K562 (cell line): Measurements from ENCODE around the gene KCNJ4. TPM values are rescaled to one million over a fixed set of nuclear protein-coding genes. Genes with fewer than 3 reads are reported as not detected.

ENCODE experiments used
- ARID4B ChIP-seq: sonication (generic); formaldehyde crosslinking; IDR thresholded peaks from 2 replicates; pipeline ENCODE4 v1.8.0; 2022; ENCODE audit warnings: mild to moderate bottlenecking, missing genetic modification reagents
- E2F4 ChIP-seq: sonication (generic); formaldehyde crosslinking; IDR thresholded peaks from 2 replicates; pipeline ENCODE4 v1.8.0; 2022; ENCODE audit warnings: mild to moderate bottlenecking, low read depth, missing genetic modification reagents
- HDAC8 ChIP-seq: fragments of 450-650 bp; IDR thresholded peaks from 2 replicates; pipeline ENCODE4 v1.6.1; 2016; ENCODE audit warnings: mild to moderate bottlenecking, missing genetic modification characterization, moderate library complexity, missing compliant biosample characterization
- HDGF ChIP-seq: fragments of 450-650 bp; IDR thresholded peaks from 2 replicates; pipeline ENCODE4 v1.6.1; 2016
- HMBOX1 ChIP-seq: sonication (generic); IDR thresholded peaks from 2 replicates; pipeline ENCODE4 v1.6.1; 2016
- KLF16 ChIP-seq: IDR thresholded peaks from 2 replicates; pipeline ENCODE4 v1.6.1; 2016; ENCODE audit warnings: antibody characterized with exemption
- OTX1 ChIP-seq: fragments of 450-650 bp; formaldehyde crosslinking; IDR thresholded peaks from 2 replicates; pipeline ENCODE4 v1.4.0; 2022; ENCODE audit warnings: mild to moderate bottlenecking
- POLR2A ChIP-seq: fragments of 450-650 bp; conservative IDR thresholded peaks from 2 replicates; pipeline ENCODE4 v1.6.1; 2016
- PTRF ChIP-seq: fragments of 450-650 bp; IDR thresholded peaks from 2 replicates; pipeline ENCODE4 v1.6.1; 2016; ENCODE audit warnings: mild to moderate bottlenecking, missing genetic modification characterization, missing compliant biosample characterization
- RFX7 ChIP-seq: fragments of 250-450 bp; sonication (Bioruptor Pico); IDR thresholded peaks from 2 replicates; pipeline ENCODE4 v1.5.1; 2021; ENCODE audit warnings: mild to moderate bottlenecking
- SMAD4 ChIP-seq: fragments of 250-450 bp; sonication (Bioruptor Pico); conservative IDR thresholded peaks from 2 replicates; pipeline ENCODE4 v1.8.0; 2021; ENCODE audit warnings: inconsistent platforms, mild to moderate bottlenecking, moderate library complexity
- SOX6 ChIP-seq: fragments of 450-650 bp; IDR thresholded peaks from 2 replicates; pipeline ENCODE4 v1.6.1; 2014; ENCODE audit warnings: mild to moderate bottlenecking
- ZKSCAN3 ChIP-seq: fragments of 250-450 bp; sonication (Bioruptor Pico); IDR thresholded peaks from 2 replicates; pipeline ENCODE4 v1.4.0; 2020
- ZNF449 ChIP-seq: fragments of 250-450 bp; sonication (Bioruptor Pico); IDR thresholded peaks from 2 replicates; pipeline ENCODE4 v1.8.0; 2022; ENCODE audit warnings: moderate library complexity, mild to moderate bottlenecking, inconsistent platforms
- ZSCAN29 ChIP-seq: fragments of 450-650 bp; IDR thresholded peaks from 2 replicates; pipeline ENCODE4 v1.6.1; 2017
- polyA plus RNA-seq, 8 experiments: library from polyadenylated mRNA; depleted of rRNA in 4 of 8; stranded (reverse) in 5 of 8; unstranded in 3 of 8; fragments of >200 nt; fragmentation: Nextera tagmentation in 2 of 8; fragmentation: Illumina TruSeq in 1 of 8; extraction: Ambion mirVana in 2 of 8; extraction: Trizol in 1 of 8; gene quantifications; 2 replicates each; pipeline versions ENCODE4 v1.2.1 to v1.2.3, GENCODE V29; 2011 to 2014; ENCODE audit warnings: inconsistent platforms in 1 of 8, missing spikeins in 1 of 8
- total RNA-seq, 7 experiments: library from RNA; depleted of rRNA in 6 of 7; stranded (reverse); fragments of >200 nt in 6 of 7; fragmentation: Illumina TruSeq in 2 of 7; extraction: Trizol in 2 of 7; gene quantifications; 2 replicates each; pipeline versions ENCODE4 v1.2.1 to v1.2.3, GENCODE V29; 2011 to 2021; ENCODE audit warnings: low replicate concordance in 1 of 7
- TF ChIP-seq, protein P1 (sequence below): fragments of 450-650 bp; IDR thresholded peaks from 2 replicates; pipeline ENCODE4 v1.6.1; 2014; ENCODE audit warnings: low read depth, mild to moderate bottlenecking, moderate library complexity, borderline replicate concordance
- TF ChIP-seq, protein P2 (sequence below): fragments of 450-650 bp; formaldehyde crosslinking; IDR thresholded peaks from 2 replicates; pipeline ENCODE4 v1.4.0; 2020; ENCODE audit warnings: mild to moderate bottlenecking, moderate library complexity

Gene KCNJ4
- total and polyA plus RNA-seq, 9 of the 15 experiments (the other 6 are each of a cell fraction or from before 2014, with no cell fraction given), result 0.07 to 0.55 (median 0.09) TPM; not detected in 4

- TF ChIP-seq ZKSCAN3 (CRISPR knock-in tag) (no peak), POLR2A (peak; percentile 65), ZSCAN29 (no peak), SMAD4 (CRISPR knock-in tag) (peak; percentile 62; the same call in 1 of the 2 replicates), E2F4 (CRISPR knock-in tag) (no peak), KLF16 (no peak), ZNF449 (CRISPR knock-in tag) (no peak), PTRF (no peak), HDGF (no peak), SOX6 (peak; percentile 14; the same call in 1 of the 2 replicates), ARID4B (CRISPR knock-in tag) (peak; percentile 57; the same call in 1 of the 2 replicates), HMBOX1 (no peak), RFX7 (CRISPR knock-in tag) (no peak), HDAC8 (tag) (no peak), OTX1 (CRISPR knock-in tag) (no peak)
- TF ChIP-seq, protein P1, sequence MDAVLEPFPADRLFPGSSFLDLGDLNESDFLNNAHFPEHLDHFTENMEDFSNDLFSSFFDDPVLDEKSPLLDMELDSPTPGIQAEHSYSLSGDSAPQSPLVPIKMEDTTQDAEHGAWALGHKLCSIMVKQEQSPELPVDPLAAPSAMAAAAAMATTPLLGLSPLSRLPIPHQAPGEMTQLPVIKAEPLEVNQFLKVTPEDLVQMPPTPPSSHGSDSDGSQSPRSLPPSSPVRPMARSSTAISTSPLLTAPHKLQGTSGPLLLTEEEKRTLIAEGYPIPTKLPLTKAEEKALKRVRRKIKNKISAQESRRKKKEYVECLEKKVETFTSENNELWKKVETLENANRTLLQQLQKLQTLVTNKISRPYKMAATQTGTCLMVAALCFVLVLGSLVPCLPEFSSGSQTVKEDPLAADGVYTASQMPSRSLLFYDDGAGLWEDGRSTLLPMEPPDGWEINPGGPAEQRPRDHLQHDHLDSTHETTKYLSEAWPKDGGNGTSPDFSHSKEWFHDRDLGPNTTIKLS, result peak; percentile 98
- TF ChIP-seq, protein P2, sequence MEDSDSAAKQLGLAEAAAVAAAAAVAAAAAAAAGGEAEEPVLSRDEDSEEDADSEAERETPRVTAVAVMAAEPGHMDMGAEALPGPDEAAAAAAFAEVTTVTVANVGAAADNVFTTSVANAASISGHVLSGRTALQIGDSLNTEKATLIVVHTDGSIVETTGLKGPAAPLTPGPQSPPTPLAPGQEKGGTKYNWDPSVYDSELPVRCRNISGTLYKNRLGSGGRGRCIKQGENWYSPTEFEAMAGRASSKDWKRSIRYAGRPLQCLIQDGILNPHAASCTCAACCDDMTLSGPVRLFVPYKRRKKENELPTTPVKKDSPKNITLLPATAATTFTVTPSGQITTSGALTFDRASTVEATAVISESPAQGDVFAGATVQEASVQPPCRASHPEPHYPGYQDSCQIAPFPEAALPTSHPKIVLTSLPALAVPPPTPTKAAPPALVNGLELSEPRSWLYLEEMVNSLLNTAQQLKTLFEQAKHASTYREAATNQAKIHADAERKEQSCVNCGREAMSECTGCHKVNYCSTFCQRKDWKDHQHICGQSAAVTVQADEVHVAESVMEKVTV (CRISPR knock-in tag), result no peak
Observed at GRCh38 chr22:38467904-38468442, 13.0 kb upstream of the KCNJ4 start, which contains the start of gene KDELR3 (continued).
